ENCODE data around the gene SLC12A8.

DNA sequence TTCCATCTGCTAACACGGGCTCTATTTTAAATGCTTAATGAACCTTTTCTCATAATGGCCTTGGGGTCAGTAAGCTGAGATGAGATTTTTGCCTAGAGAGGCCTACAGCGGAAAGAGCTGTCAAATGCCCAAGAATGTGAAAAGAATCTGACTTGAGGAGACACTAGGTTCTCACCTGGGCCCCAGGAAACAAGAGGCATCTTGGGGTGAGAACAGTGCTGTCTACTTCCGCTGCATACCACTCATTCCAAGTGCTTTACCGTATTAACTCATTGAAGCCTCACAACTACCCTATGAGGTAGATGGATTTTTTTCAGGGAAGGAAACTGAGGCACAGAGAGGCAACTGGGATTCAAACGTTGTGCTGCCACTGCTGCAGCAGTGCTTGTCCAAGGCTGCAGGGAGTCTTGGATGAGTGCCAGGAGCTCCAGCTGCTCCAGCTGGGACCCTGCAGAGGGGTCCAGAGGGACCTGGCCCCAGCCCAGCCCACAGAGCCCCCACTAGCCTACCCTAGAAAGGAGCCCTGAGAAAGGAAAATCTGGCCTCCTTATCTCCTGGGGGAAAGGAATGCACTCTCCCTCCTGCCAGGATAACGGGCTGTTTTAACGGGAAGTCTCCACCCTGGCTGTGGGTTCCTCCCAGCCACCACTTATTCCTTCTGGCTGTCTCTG is 68.4 kb downstream of the SLC12A8 start:
- TF ChIP-seq, protein P1, sequence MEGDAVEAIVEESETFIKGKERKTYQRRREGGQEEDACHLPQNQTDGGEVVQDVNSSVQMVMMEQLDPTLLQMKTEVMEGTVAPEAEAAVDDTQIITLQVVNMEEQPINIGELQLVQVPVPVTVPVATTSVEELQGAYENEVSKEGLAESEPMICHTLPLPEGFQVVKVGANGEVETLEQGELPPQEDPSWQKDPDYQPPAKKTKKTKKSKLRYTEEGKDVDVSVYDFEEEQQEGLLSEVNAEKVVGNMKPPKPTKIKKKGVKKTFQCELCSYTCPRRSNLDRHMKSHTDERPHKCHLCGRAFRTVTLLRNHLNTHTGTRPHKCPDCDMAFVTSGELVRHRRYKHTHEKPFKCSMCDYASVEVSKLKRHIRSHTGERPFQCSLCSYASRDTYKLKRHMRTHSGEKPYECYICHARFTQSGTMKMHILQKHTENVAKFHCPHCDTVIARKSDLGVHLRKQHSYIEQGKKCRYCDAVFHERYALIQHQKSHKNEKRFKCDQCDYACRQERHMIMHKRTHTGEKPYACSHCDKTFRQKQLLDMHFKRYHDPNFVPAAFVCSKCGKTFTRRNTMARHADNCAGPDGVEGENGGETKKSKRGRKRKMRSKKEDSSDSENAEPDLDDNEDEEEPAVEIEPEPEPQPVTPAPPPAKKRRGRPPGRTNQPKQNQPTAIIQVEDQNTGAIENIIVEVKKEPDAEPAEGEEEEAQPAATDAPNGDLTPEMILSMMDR (IDR thresholded peaks at IDR 0.05) = no peak
- no peak for TF ChIP-seq EZH2 (IDR thresholded peaks at IDR 0.05)
